ENCODE data around the gene ARRB1.

The ARRB1 gene

GRCh38 chr11:75324740-75325139 is 26.7 kb downstream of the ARRB1 start:
- Histone ChIP-seq H3K18ac (ENCODE audit: low read length) (peak overlapping the region; percentile 32), H4K8ac (ENCODE audit: low read depth, low read length) (no peak overlapping the region), H3K79me1 (ENCODE audit: low read depth, low read length) (no peaks in the 10 kb centered on the region), H3K4me2 (ENCODE audit: insufficient read depth, low read length, poor library complexity, severe bottlenecking) (no peak overlapping the region), H2BK120ac (ENCODE audit: low read depth, low read length) (no peak overlapping the region), H3K4ac (ENCODE audit: low read length) (no peak overlapping the region), H2AFZ (ENCODE audit: low read length) (no peak overlapping the region), H3K14ac (ENCODE audit: low read length) (no peak overlapping the region), H3K9me3 (replicated peaks in 1 of 2; ENCODE audit: control insufficient read depth in 2 of 2, insufficient read depth in 1 of 2, low read depth in 1 of 2, low read length in 2 of 2) (no peaks in the 10 kb centered on the region), H2BK5ac (ENCODE audit: low read length) (no peak overlapping the region), H4K91ac (ENCODE audit: low read depth, low read length, poor library complexity) (no peak overlapping the region), H3K27ac (replicated peaks; ENCODE audit: low read length) (no peak overlapping the region), H3K36me3 (replicated peaks in 1 of 2; ENCODE audit: control insufficient read depth in 2 of 2, insufficient read depth in 2 of 2, low read length in 2 of 2) (peaks cover 0 to 2% of the 10 kb centered on the region in 2 donors), H3K23ac (ENCODE audit: low read depth, low read length, poor library complexity) (no peak overlapping the region), H2AK5ac (ENCODE audit: low read depth, low read length) (peak overlapping the region; percentile 15), H2BK12ac (ENCODE audit: low read length) (no peak overlapping the region), H3K4me3 (ENCODE audit: low read length in 2 of 2) (no peak overlapping the region), H3K4me1 (ENCODE audit: control insufficient read depth in 2 of 2, insufficient read depth in 1 of 2, low read depth in 1 of 2, low read length in 2 of 2) (peaks cover under 1 to 2% of the 10 kb centered on the region in 2 donors), H3K27me3 (ENCODE audit: control insufficient read depth in 3 of 3, insufficient read depth in 3 of 3, low read depth in 1 of 3, low read length in 3 of 3) (peaks cover 0 to 2% (median 0%) of the 10 kb centered on the region in 3 experiments), H2BK15ac (ENCODE audit: low read length) (no peak overlapping the region), H3K9ac (ENCODE audit: low read depth, low read length, poor library complexity) (no peak overlapping the region)
- no peak for DNase-seq (ENCODE audit: low spot score)
- no CpG with 5 or more reads among the region's 4 CpGs for WGBS, 2 donors (ENCODE audit: extremely low coverage in 2 of 2, insufficient read length in 2 of 2, insufficient replicate concordance in 1 of 2)

DNA sequence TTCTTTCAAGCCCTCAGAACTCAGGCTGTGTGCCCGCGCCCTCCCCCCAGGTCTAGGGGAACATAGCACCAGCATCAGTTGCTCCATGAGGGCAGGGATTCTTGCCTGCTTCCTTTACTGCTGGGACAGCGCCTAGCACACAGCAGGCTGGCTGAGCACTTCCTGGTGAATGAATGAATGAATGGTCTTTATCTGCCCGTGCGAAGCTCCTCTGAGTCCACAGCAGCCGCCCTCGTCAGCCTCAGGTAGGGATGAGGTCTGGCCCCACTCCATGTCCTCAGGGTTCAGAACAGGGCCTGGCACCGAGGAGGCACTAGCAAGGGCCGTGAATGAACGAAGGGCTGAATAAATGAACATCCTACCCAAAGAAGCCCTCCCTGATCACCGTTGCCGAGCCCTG is 27.3 kb downstream of the ARRB1 start:
- peaks cover 0 to 2% of the 10 kb centered on the region in 2 donors for H3K36me3 ChIP-seq (replicated peaks in 1 of 2; ENCODE audit: control insufficient read depth in 2 of 2, insufficient read depth in 2 of 2, low read length in 2 of 2)
- WGBS, 2 donors (ENCODE audit: extremely low coverage in 2 of 2, insufficient read length in 2 of 2, insufficient replicate concordance in 1 of 2): no CpG with 5 or more reads among the region's 12 CpGs
- peak overlapping the region; percentile 15 for H2AK5ac ChIP-seq (ENCODE audit: low read depth, low read length)

GRCh38 chr11:75323609-75324008 is 27.9 kb downstream of the ARRB1 start:
- Histone ChIP-seq H2BK15ac (ENCODE audit: low read length) (no peak overlapping the region), H4K91ac (ENCODE audit: low read depth, low read length, poor library complexity) (no peak overlapping the region), H2AFZ (ENCODE audit: low read length) (no peak overlapping the region), H3K4me3 (ENCODE audit: low read length in 2 of 2) (no peak overlapping the region), H3K23ac (ENCODE audit: low read depth, low read length, poor library complexity) (no peak overlapping the region), H3K9me3 (replicated peaks in 1 of 2; ENCODE audit: control insufficient read depth in 2 of 2, insufficient read depth in 1 of 2, low read depth in 1 of 2, low read length in 2 of 2) (no peaks in the 10 kb centered on the region), H3K14ac (ENCODE audit: low read length) (no peak overlapping the region), H2BK12ac (ENCODE audit: low read length) (no peak overlapping the region), H3K4me1 (ENCODE audit: control insufficient read depth in 2 of 2, insufficient read depth in 1 of 2, low read depth in 1 of 2, low read length in 2 of 2) (peaks cover 0 to 2% of the 10 kb centered on the region in 2 donors), H4K8ac (ENCODE audit: low read depth, low read length) (no peak overlapping the region), H3K9ac (ENCODE audit: low read depth, low read length, poor library complexity) (no peak overlapping the region), H2AK5ac (ENCODE audit: low read depth, low read length) (no peak overlapping the region), H3K27ac (replicated peaks; ENCODE audit: low read length) (no peak overlapping the region), H3K79me1 (ENCODE audit: low read depth, low read length) (no peaks in the 10 kb centered on the region), H3K4ac (ENCODE audit: low read length) (no peak overlapping the region), H2BK120ac (ENCODE audit: low read depth, low read length) (no peak overlapping the region), H3K27me3 (ENCODE audit: control insufficient read depth in 3 of 3, insufficient read depth in 3 of 3, low read depth in 1 of 3, low read length in 3 of 3) (peaks cover 0 to 2% (median 0%) of the 10 kb centered on the region in 3 experiments), H2BK5ac (ENCODE audit: low read length) (no peak overlapping the region), H3K18ac (ENCODE audit: low read length) (no peak overlapping the region), H3K36me3 (replicated peaks in 1 of 2; ENCODE audit: control insufficient read depth in 2 of 2, insufficient read depth in 2 of 2, low read length in 2 of 2) (peaks cover 0 to 2% of the 10 kb centered on the region in 2 donors), H3K4me2 (ENCODE audit: insufficient read depth, low read length, poor library complexity, severe bottlenecking) (no peak overlapping the region)
- no CpG with 5 or more reads among the region's 7 CpGs for WGBS, 2 donors (ENCODE audit: extremely low coverage in 2 of 2, insufficient read length in 2 of 2, insufficient replicate concordance in 1 of 2)
- no peak for DNase-seq (ENCODE audit: low spot score)

More for the DNA sequence above, 27.3 kb downstream of the ARRB1 start:
- no peak overlapping the region for H2BK5ac ChIP-seq (ENCODE audit: low read length)
- no peak overlapping the region for H3K9ac ChIP-seq (ENCODE audit: low read depth, low read length, poor library complexity)
- H3K9me3 ChIP-seq (replicated peaks in 1 of 2; ENCODE audit: control insufficient read depth in 2 of 2, insufficient read depth in 1 of 2, low read depth in 1 of 2, low read length in 2 of 2): no peaks in the 10 kb centered on the region
- no peak overlapping the region for H2AFZ ChIP-seq (ENCODE audit: low read length)
- H3K18ac ChIP-seq (ENCODE audit: low read length): no peak overlapping the region
- H2BK15ac ChIP-seq (ENCODE audit: low read length): no peak overlapping the region
- no peak for DNase-seq (ENCODE audit: low spot score)
- no peak overlapping the region for H3K4me2 ChIP-seq (ENCODE audit: insufficient read depth, low read length, poor library complexity, severe bottlenecking)
- H4K8ac ChIP-seq (ENCODE audit: low read depth, low read length): no peak overlapping the region
- H3K4me3 ChIP-seq (ENCODE audit: low read length in 2 of 2): no peak overlapping the region
- H3K79me1 ChIP-seq (ENCODE audit: low read depth, low read length): no peaks in the 10 kb centered on the region
- no peak overlapping the region for H2BK12ac ChIP-seq (ENCODE audit: low read length)
- H3K4ac ChIP-seq (ENCODE audit: low read length): no peak overlapping the region
- no peak overlapping the region for H3K23ac ChIP-seq (ENCODE audit: low read depth, low read length, poor library complexity)
- H3K27me3 ChIP-seq (ENCODE audit: control insufficient read depth in 3 of 3, insufficient read depth in 3 of 3, low read depth in 1 of 3, low read length in 3 of 3): peaks cover 0 to 2% (median 0%) of the 10 kb centered on the region in 3 experiments
- no peak overlapping the region for H2BK120ac ChIP-seq (ENCODE audit: low read depth, low read length)
- peaks cover 0 to 2% of the 10 kb centered on the region in 2 donors for H3K4me1 ChIP-seq (ENCODE audit: control insufficient read depth in 2 of 2, insufficient read depth in 1 of 2, low read depth in 1 of 2, low read length in 2 of 2)
- no peak overlapping the region for H4K91ac ChIP-seq (ENCODE audit: low read depth, low read length, poor library complexity)
- H3K14ac ChIP-seq (ENCODE audit: low read length): no peak overlapping the region
- no peak overlapping the region for H3K27ac ChIP-seq (replicated peaks; ENCODE audit: low read length)

DNA sequence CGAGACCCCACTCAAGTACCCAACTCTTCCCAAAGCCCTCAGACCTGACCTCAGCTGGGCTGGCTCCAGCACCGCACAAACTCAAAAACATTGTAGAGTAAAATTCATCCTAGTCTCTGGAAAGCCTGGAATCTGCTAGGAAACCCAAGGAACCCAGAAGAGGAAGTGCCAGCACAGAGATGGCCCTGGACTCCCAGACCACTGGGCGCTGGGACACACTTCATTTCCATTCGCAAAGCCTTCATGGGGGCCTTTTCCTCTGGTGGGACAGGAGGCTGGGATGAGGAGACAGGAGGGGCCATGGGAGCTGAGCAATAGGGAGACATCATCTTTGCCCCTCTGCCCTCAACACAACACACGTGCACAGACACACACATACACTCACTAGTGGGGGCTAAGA is 30.8 kb downstream of the ARRB1 start:
- Histone ChIP-seq H3K36me3 (replicated peaks in 1 of 2; ENCODE audit: control insufficient read depth in 2 of 2, insufficient read depth in 2 of 2, low read length in 2 of 2) (peaks cover 0 to 2% of the 10 kb centered on the region in 2 donors), H2BK120ac (ENCODE audit: low read depth, low read length) (no peak overlapping the region), H2AK5ac (ENCODE audit: low read depth, low read length) (no peak overlapping the region), H3K27me3 (ENCODE audit: control insufficient read depth in 3 of 3, insufficient read depth in 3 of 3, low read depth in 1 of 3, low read length in 3 of 3) (peaks cover 0 to 2% (median 0%) of the 10 kb centered on the region in 3 experiments), H3K4me2 (ENCODE audit: insufficient read depth, low read length, poor library complexity, severe bottlenecking) (no peak overlapping the region), H3K4me1 (ENCODE audit: control insufficient read depth in 2 of 2, insufficient read depth in 1 of 2, low read depth in 1 of 2, low read length in 2 of 2) (peaks cover 0 to 2% of the 10 kb centered on the region in 2 donors), H2AFZ (ENCODE audit: low read length) (no peak overlapping the region), H3K14ac (ENCODE audit: low read length) (no peak overlapping the region), H3K9ac (ENCODE audit: low read depth, low read length, poor library complexity) (no peak overlapping the region), H3K4ac (ENCODE audit: low read length) (no peak overlapping the region), H3K18ac (ENCODE audit: low read length) (peak overlapping the region; percentile 42), H2BK12ac (ENCODE audit: low read length) (no peak overlapping the region), H3K23ac (ENCODE audit: low read depth, low read length, poor library complexity) (no peak overlapping the region), H2BK5ac (ENCODE audit: low read length) (no peak overlapping the region), H2BK15ac (ENCODE audit: low read length) (no peak overlapping the region), H4K91ac (ENCODE audit: low read depth, low read length, poor library complexity) (no peak overlapping the region), H4K8ac (ENCODE audit: low read depth, low read length) (no peak overlapping the region), H3K9me3 (replicated peaks in 1 of 2; ENCODE audit: control insufficient read depth in 2 of 2, insufficient read depth in 1 of 2, low read depth in 1 of 2, low read length in 2 of 2) (no peaks in the 10 kb centered on the region), H3K79me1 (ENCODE audit: low read depth, low read length) (no peaks in the 10 kb centered on the region), H3K4me3 (ENCODE audit: low read length in 2 of 2) (no peak overlapping the region), H3K27ac (replicated peaks; ENCODE audit: low read length) (no peak overlapping the region)
- no peak for DNase-seq (ENCODE audit: low spot score)
- no CpG with 5 or more reads among the region's 5 CpGs for WGBS, 2 donors (ENCODE audit: extremely low coverage in 2 of 2, insufficient read length in 2 of 2, insufficient replicate concordance in 1 of 2)

All from neuronal stem cell (in vitro differentiated cells).